ENCODE data around the gene SORCS2. TPM values are rescaled to one million over a fixed set of nuclear protein-coding genes. Genes with fewer than 3 reads are reported as not detected.

The SORCS2 gene
- total RNA-seq, 1 experiment from 2014 or later: not detected

GRCh38 chr4:7366954-7367353 lies 174.6 kb downstream of the SORCS2 start:
- intact Hi-C loops (cut with micrococcal nuclease; ENCODE audit: unreplicated experiment): no loop called here
- no peak for TF ChIP-seq CTCF (IDR thresholded peaks at IDR 0.05; ENCODE audit: unreplicated experiment)
- Mint-ChIP-seq H3K4me3 (ENCODE audit: low read depth, unreplicated experiment) (no peak overlapping the region), H3K27me3 (ENCODE audit: unreplicated experiment) (peaks cover 42% of the 10 kb centered on the region), H3K36me3 (ENCODE audit: insufficient read depth, unreplicated experiment) (no peaks in the 10 kb centered on the region), H3K9me3 (ENCODE audit: low read depth, unreplicated experiment) (no peaks in the 10 kb centered on the region), H3K27ac (ENCODE audit: unreplicated experiment) (no peak overlapping the region), H3K4me1 (ENCODE audit: low read depth, unreplicated experiment) (no peaks in the 10 kb centered on the region)
- BruUV-seq (replicated peaks): no TSS peak
- DNase-seq: no peak
- CTCF ChIA-PET: interaction anchor here (0.8 kb wide), 1 partner anchor 9 kb away, joined by 3 read pairs; no protein-coding TSS in a partner anchor

GRCh38 chr4:7367406-7367805 lies 175.1 kb downstream of the SORCS2 start:
- no peak for TF ChIP-seq CTCF (IDR thresholded peaks at IDR 0.05; ENCODE audit: unreplicated experiment)
- Mint-ChIP-seq H3K27me3 (ENCODE audit: unreplicated experiment) (peaks cover 46% of the 10 kb centered on the region), H3K9me3 (ENCODE audit: low read depth, unreplicated experiment) (no peaks in the 10 kb centered on the region), H3K27ac (ENCODE audit: unreplicated experiment) (no peak overlapping the region), H3K36me3 (ENCODE audit: insufficient read depth, unreplicated experiment) (no peaks in the 10 kb centered on the region), H3K4me3 (ENCODE audit: low read depth, unreplicated experiment) (no peak overlapping the region), H3K4me1 (ENCODE audit: low read depth, unreplicated experiment) (no peaks in the 10 kb centered on the region)
- CTCF ChIA-PET: interaction anchor here (0.8 kb wide), 1 partner anchor 9 kb away, joined by 3 read pairs; no protein-coding TSS in a partner anchor
- DNase-seq: no peak
- intact Hi-C loops (cut with micrococcal nuclease; ENCODE audit: unreplicated experiment): no loop called here
- no TSS peak for BruUV-seq (replicated peaks)

- H3K4me3 Mint-ChIP-seq (ENCODE audit: low read depth, unreplicated experiment): no peak overlapping the region
- H3K36me3 Mint-ChIP-seq (ENCODE audit: insufficient read depth, unreplicated experiment): no peaks in the 10 kb centered on the region
- H3K27me3 Mint-ChIP-seq (ENCODE audit: unreplicated experiment): peaks cover 48% of the 10 kb centered on the region
- no peak overlapping the region for H3K27ac Mint-ChIP-seq (ENCODE audit: unreplicated experiment)
- BruUV-seq (replicated peaks): no TSS peak
- intact Hi-C loops (cut with micrococcal nuclease; ENCODE audit: unreplicated experiment): no loop called here
- DNase-seq: no peak
- H3K4me1 Mint-ChIP-seq (ENCODE audit: low read depth, unreplicated experiment): no peaks in the 10 kb centered on the region
- CTCF ChIA-PET: no interaction called here
- no peak for TF ChIP-seq CTCF (IDR thresholded peaks at IDR 0.05; ENCODE audit: unreplicated experiment)
- no peaks in the 10 kb centered on the region for H3K9me3 Mint-ChIP-seq (ENCODE audit: low read depth, unreplicated experiment)
These were observed 175.5 kb downstream of the SORCS2 start for GRCh38 chr4:7367864-7368277.

- no peak for TF ChIP-seq CTCF (IDR thresholded peaks at IDR 0.05; ENCODE audit: unreplicated experiment)
- H3K27me3 Mint-ChIP-seq (ENCODE audit: unreplicated experiment): peaks cover 48% of the 10 kb centered on the region
- CTCF ChIA-PET: no interaction called here
- BruUV-seq (replicated peaks): no TSS peak
- H3K9me3 Mint-ChIP-seq (ENCODE audit: low read depth, unreplicated experiment): no peaks in the 10 kb centered on the region
- H3K36me3 Mint-ChIP-seq (ENCODE audit: insufficient read depth, unreplicated experiment): no peaks in the 10 kb centered on the region
- no peaks in the 10 kb centered on the region for H3K4me1 Mint-ChIP-seq (ENCODE audit: low read depth, unreplicated experiment)
- no peak overlapping the region for H3K4me3 Mint-ChIP-seq (ENCODE audit: low read depth, unreplicated experiment)
- no peak overlapping the region for H3K27ac Mint-ChIP-seq (ENCODE audit: unreplicated experiment)
- no peak for DNase-seq
- intact Hi-C loops (cut with micrococcal nuclease; ENCODE audit: unreplicated experiment): no loop called here
These were observed 176.0 kb downstream of the SORCS2 start for GRCh38 chr4:7368296-7368695.
